Vagina (tissue), 2 donors: ENCODE measurements around the gene STARD4.

Experiments used
- CTCF ChIP-seq, 3 experiments: fragments of 450-650 bp in 2 of 3; fragments of 200-600 bp in 1 of 3; sonication (generic) in 1 of 3; IDR thresholded peaks; one replicate each; pipeline ENCODE4 v1.5.1; 2017 to 2019; ENCODE audit warnings: antibody characterized with exemption in 3 of 3, mild to moderate bottlenecking in 2 of 3, moderate library complexity in 2 of 3
- POLR2A ChIP-seq, 2 donors: fragments of 450-650 bp; IDR thresholded peaks; one replicate each; pipeline ENCODE4 v1.6.1; 2017; ENCODE audit warnings: antibody characterized with exemption in 2 of 2, mild to moderate bottlenecking in 2 of 2, moderate library complexity in 2 of 2
- POLR2AphosphoS5 ChIP-seq, 2 donors: sonication (generic); formaldehyde crosslinking; IDR thresholded peaks; one replicate each; pipeline ENCODE4 v1.9.0; 2017; ENCODE audit warnings: antibody characterized with exemption in 2 of 2, mild to moderate bottlenecking in 2 of 2, low read depth in 1 of 2; ENCODE audit not compliant: insufficient read depth in 1 of 2

GRCh38 chr5:111513131-111513520 lies 791 bp upstream of the STARD4 start:
- TF ChIP-seq CTCF (IDR thresholded peaks at IDR 0.05) (no peak), POLR2A (IDR thresholded peaks at IDR 0.05) (no peak), POLR2AphosphoS5 (IDR thresholded peaks at IDR 0.05; ENCODE audit: insufficient read depth in 1 of 2, low read depth in 1 of 2) (no peak)
